SK-N-SH treated with all-trans-retinoic acid at 6 μM for 48 hours (cell line): ENCODE results near the gene C1QTNF9B.

Experiments
- ATAC-seq: fragments of 200-7000 bp; cut with Tn5 transposase; 3 replicates; pipeline ENCODE4 v1.9.1; 2020; ENCODE audit warnings: mild to moderate bottlenecking, moderate library complexity
- ARNTL ChIP-seq: fragments of 450-650 bp; formaldehyde crosslinking; IDR thresholded peaks from 2 replicates; pipeline ENCODE4 v1.5.0; 2020; ENCODE audit warnings: low read depth, mild to moderate bottlenecking, moderate library complexity, borderline replicate concordance
- BACH2 ChIP-seq: fragments of 250-450 bp; sonication (Bioruptor Pico); IDR thresholded peaks from 2 replicates; pipeline ENCODE4 v1.9.0; 2021; ENCODE audit warnings: mild to moderate bottlenecking, borderline replicate concordance
- CREB5 ChIP-seq: fragments of 250-450 bp; sonication (Bioruptor Pico); IDR thresholded peaks from 2 replicates; pipeline ENCODE4 v1.5.1; 2020; ENCODE audit warnings: low read depth, mild to moderate bottlenecking, moderate library complexity
- CSDC2 ChIP-seq: fragments of 250-450 bp; sonication (Bioruptor Pico); IDR thresholded peaks from 2 replicates; pipeline ENCODE4 v1.5.0; 2020; ENCODE audit warnings: mild to moderate bottlenecking, moderate library complexity
- CSRNP3 ChIP-seq: fragments of 250-450 bp; sonication (Bioruptor Pico); IDR thresholded peaks from 2 replicates; pipeline ENCODE4 v1.5.1; 2021; ENCODE audit warnings: mild to moderate bottlenecking, moderate library complexity
- ESRRG ChIP-seq: fragments of 250-450 bp; sonication (Bioruptor Pico); IDR thresholded peaks from 2 replicates; pipeline ENCODE4 v1.6.1; 2021; ENCODE audit warnings: mild to moderate bottlenecking
- GLIS3 ChIP-seq: fragments of 250-450 bp; sonication (Bioruptor Pico); IDR thresholded peaks from 2 replicates; pipeline ENCODE4 v1.5.0; 2020; ENCODE audit warnings: mild to moderate bottlenecking, moderate library complexity
- ISL1 ChIP-seq: fragments of 250-450 bp; sonication (Bioruptor Pico); IDR thresholded peaks from 2 replicates; pipeline ENCODE4 v2.1.2; 2022; ENCODE audit warnings: mild to moderate bottlenecking, moderate library complexity
- OSR1 ChIP-seq: fragments of 250-450 bp; sonication (Bioruptor Pico); IDR thresholded peaks from 2 replicates; pipeline ENCODE4 v1.8.0; 2022; ENCODE audit warnings: moderate library complexity, mild to moderate bottlenecking, inconsistent platforms
- PATZ1 ChIP-seq: fragments of 250-450 bp; sonication (Bioruptor Pico); IDR thresholded peaks from 2 replicates; pipeline ENCODE4 v1.8.0; 2020; ENCODE audit warnings: mild to moderate bottlenecking, moderate library complexity, borderline replicate concordance
- POU6F1 ChIP-seq: fragments of 250-450 bp; sonication (Bioruptor Pico); IDR thresholded peaks from 2 replicates; pipeline ENCODE4 v1.8.0; 2021; ENCODE audit warnings: low read depth, mild to moderate bottlenecking, moderate library complexity, borderline replicate concordance
- PPARA ChIP-seq: fragments of 250-450 bp; sonication (Bioruptor Pico); IDR thresholded peaks from 2 replicates; pipeline ENCODE4 v1.5.0; 2020; ENCODE audit warnings: mild to moderate bottlenecking, borderline replicate concordance
- RARB ChIP-seq: fragments of 250-450 bp; sonication (Bioruptor Pico); IDR thresholded peaks from 2 replicates; pipeline ENCODE4 v1.8.0; 2021; ENCODE audit warnings: mild to moderate bottlenecking, moderate library complexity
- SNAI2 ChIP-seq: fragments of 250-450 bp; sonication (Bioruptor Pico); IDR thresholded peaks from 2 replicates; pipeline ENCODE4 v1.5.0; 2020; ENCODE audit warnings: mild to moderate bottlenecking, moderate library complexity
- TOX ChIP-seq: fragments of 250-450 bp; sonication (Bioruptor Pico); IDR thresholded peaks from 2 replicates; pipeline ENCODE4 v1.8.0; 2021; ENCODE audit warnings: mild to moderate bottlenecking, moderate library complexity, borderline replicate concordance
- TSHZ2 ChIP-seq: fragments of 250-450 bp; sonication (Bioruptor Pico); IDR thresholded peaks from 2 replicates; pipeline ENCODE4 v1.5.0; 2020; ENCODE audit warnings: mild to moderate bottlenecking, moderate library complexity
- ZFP3 ChIP-seq: fragments of 250-450 bp; sonication (Bioruptor Pico); IDR thresholded peaks from 2 replicates; pipeline ENCODE4 v1.5.0; 2020; ENCODE audit warnings: mild to moderate bottlenecking, moderate library complexity
- ZFP30 ChIP-seq: fragments of 450-650 bp; formaldehyde crosslinking; IDR thresholded peaks from 2 replicates; pipeline ENCODE4 v1.5.0; 2022; ENCODE audit warnings: mild to moderate bottlenecking, moderate library complexity
- ZNF565 ChIP-seq: fragments of 450-650 bp; formaldehyde crosslinking; conservative IDR thresholded peaks from 2 replicates; pipeline ENCODE4 v1.5.0; 2020; ENCODE audit warnings: low read depth, mild to moderate bottlenecking, moderate library complexity
- ZNF70 ChIP-seq: fragments of 450-650 bp; formaldehyde crosslinking; IDR thresholded peaks from 2 replicates; pipeline ENCODE4 v1.5.0; 2020; ENCODE audit warnings: mild to moderate bottlenecking, moderate library complexity
- ZNF8 ChIP-seq: fragments of 450-650 bp; formaldehyde crosslinking; IDR thresholded peaks from 2 replicates; pipeline ENCODE4 v1.5.0; 2020; ENCODE audit warnings: mild to moderate bottlenecking, moderate library complexity

C1QTNF9B gene

GRCh38 chr13:23922005-23922932, 25.0 kb upstream of the C1QTNF9B start:
- TF ChIP-seq ESRRG (CRISPR knock-in tag) (no peak), RARB (CRISPR knock-in tag) (no peak), BACH2 (no peak), SNAI2 (CRISPR knock-in tag) (no peak)
- no peak for ATAC-seq

- ATAC-seq: peak; percentile 75
Observed at GRCh38 chr13:23921451-23921888, 24.2 kb upstream of the C1QTNF9B start.

GRCh38 chr13:23919006-23919405, 21.7 kb upstream of the C1QTNF9B start:
- ATAC-seq: no peak
- no peak for TF ChIP-seq ISL1 (CRISPR knock-in tag)
- TF ChIP-seq TSHZ2 (CRISPR knock-in tag): no peak
- TF ChIP-seq ZFP3 (CRISPR knock-in tag): no peak
- TF ChIP-seq ESRRG (CRISPR knock-in tag): no peak
- no peak for TF ChIP-seq POU6F1 (CRISPR knock-in tag)
- TF ChIP-seq CREB5: no peak
- no peak for TF ChIP-seq SNAI2 (CRISPR knock-in tag)
- no peak for TF ChIP-seq ARNTL (CRISPR knock-in tag)
- TF ChIP-seq CSDC2 (CRISPR knock-in tag): no peak
- no peak for TF ChIP-seq GLIS3 (CRISPR knock-in tag)
- TF ChIP-seq RARB (CRISPR knock-in tag): no peak
- TF ChIP-seq ZFP30 (CRISPR knock-in tag): no peak
- no peak for TF ChIP-seq CSRNP3
- no peak for TF ChIP-seq ZNF8 (CRISPR knock-in tag)
- TF ChIP-seq TOX: no peak
- TF ChIP-seq ZNF565 (CRISPR knock-in tag): no peak
- no peak for TF ChIP-seq ZNF70 (CRISPR knock-in tag)
- TF ChIP-seq OSR1 (CRISPR knock-in tag): no peak
- TF ChIP-seq PATZ1: no peak

More at GRCh38 chr13:23921451-23921888, 24.2 kb upstream of the C1QTNF9B start:
- TF ChIP-seq CSDC2 (CRISPR knock-in tag): no peak
- TF ChIP-seq SNAI2 (CRISPR knock-in tag): no peak
- TF ChIP-seq ARNTL (CRISPR knock-in tag): no peak
- no peak for TF ChIP-seq PPARA (CRISPR knock-in tag)
- no peak for TF ChIP-seq GLIS3 (CRISPR knock-in tag)
- TF ChIP-seq ZFP30 (CRISPR knock-in tag): no peak
- no peak for TF ChIP-seq PATZ1
